ENCODE measurements around the gene ID3.

Gene ID3

DNA sequence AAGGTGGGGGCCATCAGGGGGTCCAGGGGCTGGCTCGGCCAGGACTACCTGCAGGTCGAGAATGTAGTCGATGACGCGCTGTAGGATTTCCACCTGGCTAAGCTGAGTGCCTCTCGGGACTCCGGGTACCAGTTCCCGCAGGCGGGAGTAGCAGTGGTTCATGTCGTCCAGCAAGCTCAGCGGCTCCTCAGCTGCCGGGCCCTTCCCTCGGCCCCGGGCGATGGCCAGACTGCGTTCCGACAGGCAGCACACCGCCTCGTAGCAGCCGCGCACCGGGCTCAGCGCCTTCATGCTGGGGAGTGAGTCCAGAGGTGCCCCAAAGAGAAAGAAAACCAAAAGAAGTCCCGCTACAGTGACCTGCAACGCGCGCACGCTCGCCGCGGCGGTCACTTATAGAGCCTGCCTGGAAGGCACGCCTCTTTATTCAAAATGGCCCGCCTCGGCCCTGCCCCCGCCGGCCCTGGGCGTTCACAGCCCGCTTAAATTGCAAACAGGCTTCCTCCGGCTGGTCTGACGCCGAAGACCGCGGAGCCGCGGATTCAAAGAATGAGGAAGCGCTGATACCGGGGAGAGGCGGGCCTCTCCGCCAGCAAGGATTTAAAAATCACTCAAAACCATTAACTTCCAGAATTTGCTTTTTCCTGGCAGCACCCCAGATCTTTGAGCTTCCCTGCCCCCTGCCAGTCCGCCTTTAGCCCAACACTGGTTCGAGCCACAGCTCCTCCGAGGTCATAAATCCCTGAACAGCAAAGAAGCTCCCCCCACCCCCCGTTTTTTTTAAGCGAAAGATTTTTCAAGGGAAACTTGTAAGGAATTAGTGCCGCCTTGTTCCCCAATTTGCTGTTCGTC lies at the start of gene ID3:
ID3 (minus strand) TSS at position 366 of the 849 bp plus-strand sequence; CDS start at position 291, 75 bp downstream.
- DNase-seq = peak; percentile 88

DNA sequence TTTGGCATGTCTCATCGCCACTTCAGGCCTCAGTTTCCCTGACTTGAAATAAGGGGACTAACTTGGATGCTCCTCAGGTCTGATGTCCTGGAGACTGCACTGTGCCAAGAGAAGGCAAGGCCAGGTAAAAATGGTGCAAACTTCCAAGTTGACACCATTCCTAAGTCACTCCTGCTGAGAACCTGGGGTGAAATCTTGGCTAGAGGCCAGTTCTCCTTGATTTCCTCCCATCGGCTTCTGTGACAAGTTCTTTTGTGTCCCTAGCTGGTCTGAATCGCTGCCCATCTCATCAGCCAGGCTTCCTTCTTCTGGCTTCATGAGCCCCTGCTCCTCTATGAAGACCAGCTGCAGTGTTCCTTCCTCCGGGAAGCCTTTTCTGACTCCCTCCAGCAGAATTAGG lies 48.6 kb upstream of the ID3 start:
- no peak for DNase-seq

GRCh38 chr1:23601968-23602876 lies 42.9 kb upstream of the ID3 start:
- DNase-seq = no peak

DNA sequence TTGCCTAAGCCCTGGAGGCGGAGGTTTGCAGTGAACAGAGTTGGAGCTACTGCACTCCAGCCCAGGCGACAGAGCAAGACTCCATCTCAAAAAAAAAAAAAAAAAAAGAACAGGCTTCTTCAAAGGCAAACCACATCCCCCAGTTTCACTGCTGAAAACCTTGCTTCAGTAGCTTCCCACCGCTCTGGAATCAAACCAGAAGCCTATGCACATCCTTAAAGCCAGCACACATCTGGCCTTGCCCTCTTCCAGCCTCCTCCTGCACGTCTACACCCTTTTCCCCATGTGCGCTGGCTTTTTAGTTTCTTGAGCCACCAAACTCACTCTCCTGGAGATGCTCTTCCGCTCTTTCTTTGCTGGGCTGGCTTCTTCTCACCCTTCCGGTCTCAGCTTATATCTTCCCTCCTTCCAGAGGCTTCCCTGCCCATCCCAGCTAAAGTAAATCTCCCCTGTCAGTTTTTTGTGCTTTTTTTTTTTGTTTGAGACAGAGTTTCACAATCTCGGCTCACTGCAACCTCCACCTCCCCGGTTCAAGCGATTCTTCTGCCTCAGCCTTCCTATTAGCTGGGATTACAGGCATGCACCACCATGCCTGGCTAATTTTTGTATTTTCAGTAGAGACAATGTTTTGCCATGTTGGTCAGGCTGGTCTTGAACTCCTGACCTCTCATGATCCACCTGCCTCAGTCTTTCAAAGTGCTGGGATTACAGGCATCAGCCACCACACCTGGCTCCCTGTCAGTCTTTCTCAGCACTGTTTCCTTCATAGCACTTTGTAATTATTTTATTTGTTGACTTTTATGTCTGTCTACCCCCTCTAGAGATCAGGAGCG lies 42.0 kb upstream of the ID3 start:
- no peak for DNase-seq

DNA sequence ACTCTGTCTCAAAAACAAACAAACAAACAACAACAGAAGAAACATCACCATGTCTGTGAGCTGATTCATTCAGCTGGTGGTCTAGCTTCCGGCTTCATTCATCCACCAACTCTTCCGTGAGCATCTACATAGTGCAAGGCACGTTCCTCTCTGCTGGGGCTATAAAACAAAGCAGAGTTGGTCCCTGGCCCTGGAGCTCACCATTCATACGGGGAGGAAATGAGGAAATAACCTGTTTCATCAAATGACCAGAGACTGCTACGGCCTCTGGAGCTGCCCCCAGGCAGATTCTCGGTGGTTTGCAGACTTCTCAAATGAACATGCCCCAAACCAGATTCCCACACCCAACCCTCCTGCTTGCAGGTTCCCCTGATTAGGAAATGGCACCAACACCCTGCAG lies 41.0 kb upstream of the ID3 start:
- DNase-seq = no peak

- no peak for DNase-seq
These were observed 39.8 kb upstream of the ID3 start for GRCh38 chr1:23599125-23599524.

GRCh38 chr1:23598424-23598823 lies 39.1 kb upstream of the ID3 start:
- no peak for DNase-seq

- DNase-seq = no peak
These were observed 38.5 kb upstream of the ID3 start for GRCh38 chr1:23597635-23598388.

GRCh38 chr1:23596382-23597358 lies 37.4 kb upstream of the ID3 start:
- DNase-seq = no peak

DNA sequence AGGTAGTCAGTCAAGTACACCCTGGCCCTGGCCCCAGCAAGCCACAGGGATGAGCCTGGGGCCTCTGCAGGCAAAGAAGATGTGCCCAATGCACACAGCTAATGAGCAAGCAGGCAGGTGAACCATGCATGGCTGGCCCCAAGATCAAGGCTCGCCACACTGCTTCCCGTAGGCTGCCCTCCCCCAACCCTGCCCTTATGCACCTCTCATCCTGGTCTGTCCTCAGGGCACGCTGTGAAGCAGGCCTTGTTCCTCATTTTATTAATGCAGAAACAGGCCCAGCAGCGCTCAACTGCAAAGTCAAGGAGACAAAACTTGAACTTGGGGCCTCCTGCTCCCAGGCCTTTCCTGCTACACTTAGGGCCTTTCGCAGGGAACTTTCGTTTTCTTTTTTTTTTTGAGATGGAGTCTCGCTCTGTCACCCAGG lies 35.6 kb upstream of the ID3 start:
- DNase-seq = no peak

DNA sequence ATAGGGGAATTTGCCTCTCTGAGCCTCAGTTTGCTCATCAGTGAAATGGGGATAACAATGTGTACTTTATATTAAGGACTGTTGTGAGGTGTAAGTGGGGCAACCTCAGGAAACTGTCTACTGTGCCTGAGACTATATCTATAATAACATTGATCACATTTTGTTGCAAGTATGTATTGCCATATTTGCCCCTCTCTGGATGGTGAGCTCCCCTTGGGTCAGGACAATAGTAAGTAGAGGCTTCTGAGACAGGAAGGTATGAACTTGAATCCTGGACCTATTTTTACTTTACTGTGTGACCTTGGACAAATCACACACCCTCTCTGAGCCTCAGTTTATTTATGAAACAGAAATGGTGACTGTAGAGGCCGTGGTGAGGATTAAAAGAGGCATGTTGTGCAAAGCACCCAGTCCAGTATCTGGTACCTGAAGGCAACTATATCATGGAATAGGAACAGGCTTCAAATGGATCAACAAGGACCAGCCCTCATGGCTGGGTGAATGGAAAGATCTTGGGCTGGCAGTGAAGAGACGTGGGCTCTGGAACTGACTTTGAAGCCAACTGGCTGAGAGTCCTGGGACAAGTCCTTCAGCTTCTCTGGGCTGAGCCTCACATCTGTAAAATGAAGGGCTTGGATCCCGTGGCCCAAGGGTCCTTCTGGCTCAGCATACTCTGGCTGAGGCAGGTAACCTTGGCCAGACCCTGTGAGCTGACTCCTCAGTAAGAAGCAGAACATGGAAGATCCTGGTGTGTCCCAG lies 35.0 kb upstream of the ID3 start:
- no peak for DNase-seq

DNA sequence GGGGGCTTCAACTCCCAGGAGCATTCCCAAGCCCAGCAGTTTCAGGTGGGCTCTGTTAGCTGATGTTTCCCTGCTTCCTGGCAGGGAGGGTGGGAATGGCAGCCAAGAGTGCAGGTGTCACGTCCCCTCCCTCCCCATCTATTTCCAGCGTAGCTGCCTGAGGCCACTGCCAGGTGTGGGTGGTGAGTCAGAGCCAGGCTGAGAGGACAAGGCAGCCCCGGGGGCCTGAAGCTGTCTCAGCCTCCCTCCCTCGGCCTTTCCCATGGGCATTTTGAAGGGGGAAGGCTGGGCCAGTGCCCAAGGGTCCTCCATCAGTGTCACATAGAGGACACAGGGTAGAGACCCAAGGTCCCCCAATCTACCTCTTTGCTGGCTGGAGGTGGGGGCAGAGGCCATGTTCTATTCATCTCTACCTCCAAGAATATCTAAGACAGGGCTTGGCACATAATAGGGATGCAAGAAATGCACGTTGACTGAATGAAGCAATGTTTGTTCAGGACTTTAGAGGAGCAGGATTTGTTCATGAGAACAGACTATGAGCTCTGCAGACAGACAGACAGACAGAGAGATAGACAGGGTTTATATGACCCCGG lies 34.4 kb upstream of the ID3 start:
- no peak for DNase-seq

GRCh38 chr1:23593042-23593521 lies 33.8 kb upstream of the ID3 start:
- no peak for DNase-seq

- no peak for DNase-seq
These were observed 33.0 kb upstream of the ID3 start for GRCh38 chr1:23592209-23592892.

DNA sequence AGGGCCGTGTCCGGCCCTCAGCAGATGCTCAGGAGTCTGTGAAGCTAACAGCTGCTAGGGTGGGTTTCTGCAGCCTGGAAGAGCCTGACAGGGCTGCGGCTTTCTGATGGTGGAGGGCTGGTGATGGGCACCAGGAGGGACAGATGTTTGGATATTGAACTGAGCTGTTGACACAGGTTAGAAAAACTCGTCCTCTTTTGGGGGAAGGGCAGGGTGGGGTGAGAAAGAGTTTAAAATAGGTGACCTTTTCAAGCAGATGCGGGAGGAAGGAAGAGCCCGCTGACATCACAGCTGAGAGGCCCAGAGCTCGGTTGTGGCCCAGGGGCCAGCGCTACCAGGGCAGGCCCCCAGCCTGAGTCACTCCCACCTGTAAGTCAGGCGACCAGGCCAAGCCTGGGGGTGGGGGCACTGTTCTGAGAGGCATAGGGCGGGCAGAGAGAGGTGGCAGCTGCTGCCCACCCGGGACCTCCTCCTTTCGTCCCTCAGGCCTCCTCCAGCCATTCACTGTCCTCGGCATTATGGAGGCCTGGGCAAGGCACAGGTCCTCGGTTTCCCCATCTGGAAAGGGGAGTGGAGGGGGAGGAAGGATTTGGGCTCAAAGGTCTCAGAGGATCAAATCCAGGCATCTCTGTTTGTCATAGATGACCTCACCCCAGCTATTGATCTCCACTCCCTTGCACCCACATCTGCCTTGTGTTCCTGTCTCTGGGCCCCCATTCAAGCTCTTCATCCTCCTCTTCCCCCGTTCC lies 32.3 kb upstream of the ID3 start:
- no peak for DNase-seq

DNA sequence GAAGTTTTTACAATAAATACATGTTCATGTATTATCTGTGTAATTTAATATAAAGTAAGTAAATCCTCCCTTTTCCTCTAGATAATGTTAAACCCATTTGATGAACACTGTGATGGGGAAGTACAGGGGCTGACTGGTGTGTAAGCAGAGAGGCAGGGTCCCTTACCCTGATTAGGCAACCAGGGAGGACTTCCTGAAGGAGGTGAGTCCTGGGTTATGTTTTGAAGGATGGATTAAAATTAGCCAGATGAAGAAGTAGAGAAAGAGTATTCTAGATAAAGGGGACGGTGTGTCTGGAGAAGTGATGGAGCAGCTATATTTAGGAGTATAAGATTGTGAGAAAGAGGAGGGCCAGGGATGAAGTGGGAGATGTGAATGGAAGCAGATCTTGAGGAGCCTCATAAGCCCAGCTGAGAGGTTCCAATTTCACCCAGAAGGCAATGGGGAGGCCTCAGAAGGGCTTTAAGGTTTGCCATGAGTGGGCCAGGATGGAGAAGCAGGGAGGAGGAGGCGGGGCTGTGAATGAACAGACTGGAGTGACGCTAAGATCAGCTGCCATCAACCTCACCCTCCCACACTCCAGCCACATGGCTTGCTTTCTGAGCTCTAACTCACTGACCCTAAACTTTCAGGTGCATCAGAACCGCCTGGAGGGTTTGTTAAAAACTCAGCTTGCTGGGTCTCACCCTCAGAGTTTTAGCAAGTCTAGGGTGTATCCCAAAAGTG lies 30.9 kb upstream of the ID3 start:
- no peak for DNase-seq

GRCh38 chr1:23589585-23589986 lies 30.3 kb upstream of the ID3 start:
- DNase-seq = no peak
